Superior temporal gyrus (tissue), 1 donor: ENCODE data around the gene CUX1.
"Not testable (repeated sequence)": the region's sequence is repeated elsewhere in the genome, so short reads cannot be mapped to it uniquely, and the experiment has no call there.

ENCODE experiments used
- DNase-seq: peaks from one replicate; pipeline ENCODE4 v3.0.0-alpha.2; 2016; ENCODE audit errors: extremely low spot score

Gene CUX1

DNA sequence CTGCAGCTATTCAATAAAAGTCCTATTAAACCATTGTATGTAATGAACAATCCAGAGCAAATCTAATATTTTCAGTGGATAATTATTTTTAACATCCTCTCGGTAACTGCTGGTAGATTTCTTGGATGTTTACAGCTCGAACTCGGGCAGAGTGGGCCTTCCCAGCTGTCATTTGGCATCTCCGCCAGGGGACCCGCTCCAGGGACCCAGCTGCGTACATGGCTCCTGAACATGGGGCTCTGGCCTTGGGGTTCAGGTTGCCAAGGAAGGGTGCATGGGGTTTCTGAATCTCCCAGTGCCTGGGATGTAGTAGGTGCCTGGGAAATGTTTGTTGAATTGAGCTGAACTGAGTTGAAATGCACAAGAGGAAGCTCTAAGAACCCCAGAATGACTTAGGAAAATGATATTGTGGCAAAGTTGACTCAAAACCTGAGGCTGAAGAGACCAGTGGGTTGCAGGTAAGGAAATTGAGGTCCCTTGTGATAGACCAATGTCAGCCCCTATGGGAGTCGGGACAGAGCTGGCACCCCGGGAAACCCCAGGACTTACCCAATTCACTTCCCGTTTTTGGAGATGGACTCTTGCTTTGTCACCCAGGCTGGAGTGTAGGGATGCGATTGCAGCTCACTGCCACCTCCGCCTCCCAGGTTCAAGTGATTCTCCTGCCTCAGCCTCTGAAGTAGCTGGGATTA is 228.4 kb downstream of the CUX1 start:
- no peak for DNase-seq

DNA sequence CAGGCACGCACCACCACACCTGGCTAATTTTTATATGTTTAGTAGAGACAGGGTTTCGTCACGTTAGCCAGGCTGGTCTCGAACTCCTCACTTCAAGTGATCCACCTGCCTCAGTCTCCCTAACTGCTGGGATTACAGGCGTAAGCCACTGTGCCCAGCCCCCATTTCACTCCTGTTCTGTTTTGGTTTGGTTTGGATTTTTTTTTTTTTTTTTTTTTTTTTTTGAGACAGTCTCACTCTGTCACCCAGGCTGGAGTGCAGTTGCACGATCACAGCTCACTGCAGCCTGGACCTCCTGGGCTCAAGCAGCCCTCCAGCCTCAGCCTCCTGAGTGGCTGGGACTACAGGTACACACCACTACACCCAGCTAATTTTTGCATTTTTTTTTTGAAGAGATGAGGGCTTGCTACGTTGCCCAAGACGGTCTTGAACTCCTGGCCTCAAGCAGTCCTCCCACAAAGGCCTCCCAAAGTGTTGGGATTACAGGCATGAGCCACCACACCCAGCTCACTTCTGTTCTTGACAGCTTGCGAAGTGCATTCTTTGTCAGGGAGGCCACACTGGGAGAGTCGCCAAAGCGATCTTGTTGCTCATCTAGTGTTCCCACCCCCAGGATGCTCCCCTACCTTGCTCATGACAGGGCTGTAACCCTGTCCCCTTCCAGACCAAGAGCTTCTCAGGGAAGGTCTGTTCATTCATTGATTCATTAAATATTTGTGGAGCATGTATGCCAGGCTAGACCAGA is 229.1 kb downstream of the CUX1 start:
- no peak for DNase-seq

DNA sequence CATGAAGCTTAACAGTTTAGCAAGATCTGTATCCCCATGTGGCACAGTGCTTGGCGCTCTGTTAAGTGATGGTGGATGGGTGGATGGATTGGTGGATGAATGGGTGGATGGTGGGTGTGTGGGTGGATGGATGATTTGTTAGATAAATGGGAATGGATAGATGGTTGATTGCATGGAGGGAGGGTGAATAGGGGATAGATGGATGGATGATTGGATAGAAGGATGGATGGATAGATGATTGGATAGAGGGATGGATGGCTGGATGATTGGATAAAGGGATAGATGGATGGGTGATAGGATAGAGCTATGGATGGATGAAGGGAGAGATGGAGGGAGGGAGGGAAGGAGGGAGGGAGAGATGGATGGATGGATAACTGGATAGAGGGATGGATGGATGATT is 229.7 kb downstream of the CUX1 start:
- DNase-seq = no peak

DNA sequence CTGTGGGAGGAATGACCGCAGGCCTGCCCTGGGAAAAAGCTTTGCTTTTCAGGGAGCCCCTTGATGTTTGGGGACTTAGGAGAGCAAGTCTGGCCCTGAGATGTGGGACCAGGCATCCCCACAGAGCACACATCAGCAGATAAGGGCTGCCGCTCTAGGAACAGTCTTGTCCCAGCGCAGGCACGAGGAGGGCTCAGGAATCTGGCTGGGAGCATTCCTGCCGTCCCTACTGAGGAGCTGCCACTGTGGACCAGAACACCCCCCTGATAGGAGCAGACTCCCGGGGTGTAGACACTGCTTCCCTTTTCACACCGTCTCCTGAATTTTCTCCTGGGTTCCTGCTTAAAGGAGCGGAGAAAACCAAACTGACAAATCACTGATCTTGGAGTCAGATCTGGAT is 232.3 kb downstream of the CUX1 start:
- no peak for DNase-seq

DNA sequence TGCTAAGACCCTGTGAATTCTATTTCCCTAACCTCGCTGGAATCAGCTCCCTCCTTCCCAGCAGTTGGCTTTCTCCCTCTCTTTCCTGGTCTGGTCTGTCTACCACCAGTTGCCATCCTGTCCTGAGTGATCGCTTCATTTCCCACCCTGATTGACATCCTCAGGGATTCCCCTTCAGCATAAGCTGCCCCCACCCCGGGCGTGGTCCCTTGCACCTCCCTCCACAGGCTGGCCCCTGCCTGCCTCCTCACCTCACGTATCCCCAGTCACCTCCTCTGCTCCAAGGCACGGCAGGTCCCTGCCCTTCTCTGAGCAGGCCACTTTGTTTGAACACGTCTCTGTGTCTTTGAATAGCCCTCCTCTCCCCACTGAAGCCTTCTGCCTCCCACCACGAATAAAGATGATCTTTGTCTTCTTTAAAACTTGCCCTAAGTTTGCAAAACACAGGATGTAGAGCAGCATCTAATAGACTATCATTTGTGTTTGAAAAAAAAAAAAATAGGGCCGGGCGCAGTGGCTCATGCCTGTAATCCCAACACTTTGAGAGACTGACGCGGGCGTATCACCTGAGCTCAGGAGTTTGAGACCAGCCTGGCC is 233.5 kb downstream of the CUX1 start:
- DNase-seq = no peak

DNA sequence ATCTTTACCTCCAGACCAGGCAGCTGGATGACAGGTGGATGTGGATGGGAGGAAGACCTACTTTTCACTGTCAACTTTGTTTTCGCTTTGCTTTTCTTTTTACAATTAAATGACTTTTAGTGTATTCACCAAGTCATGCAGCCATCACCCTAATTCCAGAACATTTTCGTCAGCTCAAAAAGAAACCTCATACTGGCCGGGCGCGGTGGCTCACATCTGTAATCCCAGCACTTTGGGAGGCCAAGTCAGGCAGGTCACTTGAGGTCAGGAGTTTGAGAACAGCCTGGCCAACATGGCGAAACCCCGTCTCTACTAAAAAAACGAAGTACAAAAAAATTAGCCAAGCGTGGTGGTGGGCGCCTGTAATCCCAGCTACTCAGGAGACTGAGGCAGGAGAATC is 234.3 kb downstream of the CUX1 start:
- DNase-seq = not testable (repeated sequence)

DNA sequence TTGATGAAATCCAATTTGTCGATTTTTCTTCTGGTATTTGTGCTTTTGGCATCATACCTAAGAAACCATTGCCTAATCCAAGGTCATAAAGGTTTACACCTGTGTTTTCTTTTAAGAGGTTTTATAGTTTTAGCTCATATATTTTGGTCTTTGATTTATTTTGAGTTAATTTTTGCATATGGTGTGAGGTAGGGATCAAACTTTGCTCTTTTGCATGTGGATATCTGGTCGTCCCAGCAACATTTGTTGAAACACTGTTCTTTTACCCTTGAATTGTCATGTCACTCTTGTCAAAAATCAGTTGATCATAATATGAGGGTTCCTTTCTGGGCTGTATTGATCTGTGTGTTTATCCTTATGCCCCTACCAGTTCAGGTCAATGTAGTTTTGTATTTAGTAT is 236.7 kb downstream of the CUX1 start:
- no peak for DNase-seq

DNA sequence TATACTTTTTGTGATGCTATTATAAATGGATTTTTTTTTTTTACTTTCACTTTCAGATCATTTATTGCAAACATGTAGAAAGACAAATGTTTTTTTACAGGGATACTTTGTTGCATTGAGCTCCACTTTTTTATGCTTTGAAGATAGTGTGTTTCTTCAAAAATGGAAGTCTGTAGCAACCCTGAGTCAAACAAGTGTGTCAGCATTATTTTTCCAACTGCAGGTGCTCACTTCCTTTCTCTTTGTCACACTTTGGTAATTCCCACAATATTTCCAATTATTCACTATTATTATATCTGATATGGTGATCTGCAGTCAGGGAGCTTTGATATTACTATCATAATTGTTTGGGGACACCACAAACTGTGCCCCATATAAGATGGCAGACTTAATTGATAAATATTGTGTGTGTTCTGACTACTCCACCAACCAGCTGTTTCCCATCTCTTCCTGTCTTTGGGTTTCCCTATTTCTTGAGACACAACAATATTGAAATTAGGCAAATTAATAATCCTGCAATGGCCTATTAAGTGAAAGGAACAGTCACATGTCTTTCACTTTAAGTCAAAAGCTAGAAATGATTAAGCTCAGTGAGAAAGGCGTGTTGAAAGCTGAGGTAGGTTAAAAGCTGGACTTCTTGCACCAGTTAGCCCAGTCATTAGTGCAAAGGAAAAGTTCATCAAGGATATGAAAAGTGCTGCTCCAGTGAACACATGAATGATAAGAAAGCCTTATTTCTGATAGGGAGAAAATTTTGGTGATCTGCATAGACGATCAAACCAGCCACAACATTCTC is 238.0 kb downstream of the CUX1 start:
- DNase-seq = no peak

DNA sequence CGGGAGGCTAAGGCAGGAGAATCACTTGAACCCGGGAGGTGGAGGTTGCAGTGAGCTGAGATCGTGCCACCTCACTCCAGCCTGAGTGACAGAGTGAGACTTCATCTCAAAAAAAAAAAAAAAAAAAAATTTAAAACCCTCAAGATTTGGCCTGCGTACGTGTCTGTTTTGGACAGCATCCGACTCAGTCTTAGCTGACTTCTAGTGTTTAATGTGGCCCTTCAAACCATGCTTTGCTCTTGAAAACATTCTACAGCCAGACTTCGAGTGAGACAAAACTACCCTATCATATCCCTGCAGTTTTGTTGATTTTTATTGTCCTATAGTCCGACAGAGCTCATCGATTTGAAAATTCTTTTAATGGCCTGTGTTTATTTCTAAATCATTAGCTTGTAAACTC is 242.1 kb downstream of the CUX1 start:
- no peak for DNase-seq

DNA sequence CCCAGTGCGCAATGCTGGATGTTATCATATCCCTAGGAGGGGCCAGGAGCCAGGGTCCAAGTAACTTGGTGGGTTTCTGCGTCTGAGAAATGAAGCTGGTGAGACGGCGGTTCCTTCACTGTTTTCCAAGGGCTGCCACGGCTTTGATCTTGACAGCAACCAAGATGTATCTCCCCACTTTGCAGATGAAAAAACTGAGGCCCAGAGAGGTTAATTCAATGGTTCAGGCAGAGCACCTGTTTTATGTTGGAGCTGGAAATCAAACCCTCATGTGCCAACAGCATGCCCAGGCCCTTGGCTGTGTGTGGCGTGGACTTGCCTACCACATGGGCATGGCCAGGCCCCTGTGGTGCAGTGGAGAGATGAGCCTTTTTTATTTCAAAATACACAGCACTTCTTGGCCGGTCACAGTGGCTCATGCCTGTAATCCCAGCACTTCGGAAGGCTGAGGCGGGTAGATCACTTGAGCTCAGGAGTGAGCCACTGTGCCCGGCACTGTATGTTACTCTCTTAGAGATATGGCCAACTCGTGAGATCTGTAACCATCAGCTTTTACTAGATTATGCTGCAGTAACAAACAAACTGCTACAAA is 244.0 kb downstream of the CUX1 start:
- no peak for DNase-seq

DNA sequence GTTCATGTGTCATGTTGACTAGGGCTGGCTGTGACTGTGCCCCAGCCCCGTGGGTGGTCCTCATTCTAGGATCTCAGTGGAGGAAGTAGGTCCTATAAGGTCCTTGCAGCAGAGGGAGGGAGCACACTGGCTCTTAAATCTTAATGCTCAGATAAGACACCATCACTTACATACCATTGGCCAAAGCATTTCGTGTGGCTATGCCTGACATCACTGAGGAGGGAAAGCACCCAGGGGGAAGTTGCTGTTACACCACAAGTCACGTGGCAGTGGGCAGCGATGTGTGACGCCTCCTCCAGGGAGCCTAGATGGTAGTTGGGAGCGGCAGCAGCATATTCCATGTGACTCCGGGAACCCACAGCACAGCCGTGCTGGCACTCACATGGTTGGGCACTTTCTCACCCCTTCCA is 244.6 kb downstream of the CUX1 start:
- no peak for DNase-seq

DNA sequence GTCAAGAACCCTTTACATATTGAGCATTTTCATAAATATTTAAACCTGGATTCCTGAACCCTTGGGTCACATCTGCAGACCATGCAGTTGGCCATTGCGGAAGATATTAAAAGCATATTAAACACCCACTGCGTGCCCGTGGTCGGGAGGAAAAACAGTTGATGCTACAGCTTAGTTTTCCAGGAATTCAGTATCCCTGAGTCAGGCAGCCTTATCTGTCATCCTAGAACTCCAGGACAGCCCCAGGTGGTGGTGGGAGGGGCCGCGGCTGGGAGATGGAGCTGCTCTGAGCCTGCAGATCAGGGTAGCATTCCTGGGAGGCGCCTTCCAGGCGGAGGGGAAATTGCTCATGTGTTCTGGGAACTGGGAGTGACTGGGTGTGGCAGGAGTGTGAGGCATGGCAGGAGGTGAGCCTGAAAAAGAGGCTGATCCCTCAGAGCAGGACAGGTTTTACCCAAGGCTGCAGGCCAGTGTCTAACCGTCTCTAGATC is 246.3 kb downstream of the CUX1 start:
- no peak for DNase-seq

DNA sequence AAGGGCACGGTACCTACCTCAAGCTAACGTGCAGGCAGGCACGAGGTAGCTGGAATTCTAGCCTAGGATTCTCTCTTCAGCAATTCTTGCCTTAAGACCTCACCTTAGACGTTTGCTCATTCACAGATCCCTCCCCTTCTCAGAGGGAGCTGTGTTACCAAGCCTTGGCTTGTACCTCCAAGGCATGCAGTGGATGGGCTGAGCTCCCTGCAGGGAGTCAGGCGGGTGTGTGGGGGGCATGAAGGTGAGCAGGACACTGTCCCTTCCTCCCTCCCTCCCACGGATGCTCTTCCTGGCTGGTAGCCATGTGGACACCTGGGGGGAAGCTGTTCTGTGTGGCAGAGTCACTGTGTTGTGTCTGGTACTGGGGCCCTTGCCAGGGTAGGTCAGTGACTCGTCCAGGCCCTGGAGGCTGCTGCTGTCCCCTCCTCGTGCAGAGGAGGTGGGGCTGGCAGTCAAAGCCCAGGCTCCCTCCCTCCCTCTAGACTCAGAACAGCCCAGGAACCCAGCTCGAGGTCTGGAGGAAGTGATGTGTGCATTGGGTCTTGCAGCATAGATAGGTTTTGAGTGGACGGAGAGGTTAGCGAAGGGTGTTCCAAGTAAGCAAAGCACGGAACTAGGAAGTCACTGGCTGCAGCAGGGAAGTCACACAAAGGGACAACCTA is 247.1 kb downstream of the CUX1 start:
- no peak for DNase-seq

DNA sequence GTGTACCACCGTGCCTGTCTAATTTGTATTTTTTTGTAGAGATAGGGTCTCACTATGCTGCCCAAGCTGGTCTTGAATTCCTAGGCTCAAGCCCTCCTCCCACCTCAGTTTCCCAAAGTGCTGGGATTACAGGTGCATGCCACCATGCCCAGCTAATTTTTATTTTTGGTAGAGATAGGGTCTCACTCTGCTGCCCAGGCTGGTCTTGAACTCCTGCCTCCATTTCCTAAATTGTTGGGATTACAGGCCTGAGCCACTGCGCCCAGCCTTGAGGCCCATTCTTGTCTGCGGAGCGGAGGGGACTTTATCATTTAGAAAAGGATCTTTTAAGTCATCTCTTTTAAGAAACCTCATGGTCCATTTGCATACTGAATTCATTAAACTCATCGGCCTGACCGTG is 247.8 kb downstream of the CUX1 start:
- no peak for DNase-seq

DNA sequence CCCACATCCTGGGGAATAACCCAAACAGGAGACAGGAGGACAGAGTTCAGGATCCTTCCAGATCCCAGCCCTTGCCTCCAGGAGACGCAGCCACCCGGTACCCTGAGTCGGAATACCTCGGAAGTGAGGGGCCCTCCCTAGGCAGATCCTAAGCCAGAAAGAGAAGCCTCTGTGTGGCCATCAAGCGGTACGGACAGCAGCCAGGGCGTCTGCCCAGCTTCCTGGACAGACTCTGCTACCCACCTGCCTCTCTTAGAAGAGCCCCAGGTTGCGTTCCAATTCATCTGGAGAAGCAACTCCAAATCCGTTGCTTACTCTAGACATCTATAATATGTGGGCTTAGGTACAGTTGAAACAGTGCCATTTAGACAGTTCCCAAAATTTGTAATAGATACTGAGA is 249.1 kb downstream of the CUX1 start:
- no peak for DNase-seq

DNA sequence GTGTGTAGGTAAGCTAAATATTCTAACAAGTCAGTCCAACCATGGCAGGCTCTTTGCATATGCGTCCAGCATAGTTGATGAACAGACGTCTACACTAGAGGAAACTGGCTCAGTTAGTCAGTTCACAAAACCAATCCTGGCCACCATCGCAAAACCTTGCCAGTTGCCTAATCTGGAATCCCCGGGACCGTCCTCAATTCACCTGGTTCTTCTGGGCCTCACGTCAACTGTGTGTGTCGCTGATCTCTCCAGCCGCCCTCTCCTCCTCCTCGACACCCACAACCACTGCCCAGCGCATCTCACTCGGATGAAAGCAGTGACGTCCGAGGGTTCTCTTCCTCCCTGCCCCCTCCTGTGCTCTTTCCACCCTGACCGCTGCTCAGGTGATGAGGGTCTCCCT is 251.4 kb downstream of the CUX1 start:
- DNase-seq = no peak

DNA sequence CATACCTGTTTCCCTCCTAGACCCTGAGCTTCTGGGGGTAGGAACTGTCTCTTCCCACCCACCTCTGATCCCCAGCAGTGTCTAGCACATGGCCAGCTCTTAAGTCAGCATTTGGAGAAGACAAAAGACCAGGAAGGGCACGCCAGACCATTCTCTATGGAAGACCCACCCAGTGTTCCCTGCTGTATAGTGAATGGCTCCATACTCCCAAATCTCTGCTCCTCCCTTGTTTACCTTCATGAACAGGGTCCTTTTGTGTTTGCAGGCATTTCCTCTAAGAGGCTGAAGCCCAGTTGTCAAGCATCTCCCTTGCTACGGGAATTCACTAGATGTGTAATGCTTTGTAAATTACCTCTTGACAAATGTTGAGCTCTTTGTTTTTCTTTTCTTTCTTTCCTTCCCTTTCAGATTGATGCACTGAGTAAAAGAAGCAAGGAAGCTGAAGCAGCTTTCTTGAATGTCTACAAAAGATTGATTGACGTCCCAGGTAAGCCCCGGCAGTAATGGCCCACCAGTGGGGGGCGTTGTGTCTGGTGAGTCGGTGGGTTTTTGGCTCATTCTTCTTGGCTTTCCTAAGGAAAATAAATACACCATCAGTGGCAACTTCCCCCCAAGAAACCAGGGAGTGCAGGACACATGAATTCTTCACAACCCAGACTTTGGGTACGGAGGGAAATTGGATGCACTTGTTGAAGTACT is 252.7 kb downstream of the CUX1 start:
- no peak for DNase-seq

DNA sequence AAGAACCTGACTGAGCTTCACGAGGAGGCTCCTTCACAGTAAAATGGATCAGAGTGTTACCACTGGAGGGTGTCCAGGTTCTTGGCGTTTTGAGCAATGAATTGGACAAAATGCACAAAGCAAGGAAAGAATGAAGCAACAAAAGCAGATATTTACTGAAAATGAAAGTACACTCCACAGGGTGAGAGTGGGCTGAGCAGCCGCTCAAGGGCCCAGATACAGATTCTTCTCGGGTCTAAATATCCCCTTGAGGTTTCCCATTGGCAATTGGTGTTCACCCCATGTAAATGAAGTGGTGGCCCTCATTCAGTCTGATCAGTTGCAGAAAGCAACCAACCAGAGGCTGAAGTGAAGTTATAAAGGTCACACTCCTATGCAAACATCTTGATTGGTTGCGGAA is 254.6 kb downstream of the CUX1 start:
- no peak for DNase-seq

DNA sequence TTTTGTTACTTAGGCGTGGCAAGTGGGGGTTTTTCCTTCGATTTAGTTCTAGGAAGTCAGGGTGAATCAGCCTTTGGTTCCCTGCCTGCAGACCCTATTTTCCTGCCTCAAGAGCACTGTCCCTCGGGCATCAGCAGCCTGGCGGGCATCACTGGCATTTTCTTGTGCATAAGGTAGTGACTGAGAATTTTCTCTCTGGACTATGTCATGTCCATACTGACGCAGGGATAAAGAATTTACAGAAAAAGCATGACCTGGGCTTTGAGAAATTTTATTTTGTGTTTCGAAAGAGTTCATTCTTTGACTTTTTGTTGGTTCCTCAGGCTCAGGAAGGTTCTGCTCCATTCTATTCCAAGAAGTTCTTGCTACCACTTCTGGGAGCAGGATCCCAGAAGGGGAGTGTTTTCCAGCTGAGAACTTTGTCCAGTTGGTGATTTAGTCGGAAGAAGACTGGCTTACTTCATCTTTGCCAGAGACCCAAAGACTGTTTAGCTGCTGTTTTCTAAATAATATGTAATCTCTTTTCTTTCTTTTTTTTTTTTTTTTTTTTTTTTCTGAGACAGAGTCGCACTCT is 255.3 kb downstream of the CUX1 start:
- DNase-seq = no peak
